Activated T-cell treated with anti-CD3 and anti-CD28 coated beads, Interleukin-2, amount 50 U/mL, for 72 hours (primary cell): Measurements from ENCODE around the gene SPOUT1. TPM values are rescaled to one million over a fixed set of nuclear protein-coding genes. Genes with fewer than 3 reads are reported as not detected.
"Not testable (repeated sequence)": the region's sequence is repeated elsewhere in the genome, so short reads cannot be mapped to it uniquely, and the experiment has no call there.

Experiments used
- ATAC-seq, 2 donors: fragments of 150-1000 bp; cut with Tn5 transposase; replicated peaks in 1 of 2; 2 replicates each; pipeline ENCODE4 v1.10.0; 2021; ENCODE audit warnings: moderate library complexity in 2 of 2, mild to moderate bottlenecking in 1 of 2
- DNase-seq, 2 donors: peaks; one replicate each; pipeline ENCODE4 v3.0.0; 2021 to 2022; ENCODE audit warnings: mixed read lengths in 1 of 2
- H3K27ac Mint-ChIP-seq: one replicate; pipeline ENCODE4 v1.8.0; 2022; ENCODE audit warnings: mild to moderate bottlenecking, moderate library complexity, mixed read lengths
- H3K27me3 Mint-ChIP-seq: one replicate; pipeline ENCODE4 v1.8.0; 2022; ENCODE audit warnings: low read depth, mixed read lengths
- H3K36me3 Mint-ChIP-seq, 2 donors: one replicate each; pipeline ENCODE4 v1.8.0; 2022; ENCODE audit warnings: mixed read lengths in 2 of 2, mild to moderate bottlenecking in 1 of 2; ENCODE audit not compliant: insufficient read depth in 2 of 2
- H3K4me1 Mint-ChIP-seq: one replicate; pipeline ENCODE4 v1.8.0; 2022; ENCODE audit warnings: low read depth, mixed read lengths
- H3K4me3 Mint-ChIP-seq, 2 donors: one replicate each; pipeline ENCODE4 v1.8.0; 2022; ENCODE audit warnings: mild to moderate bottlenecking in 2 of 2, mixed read lengths in 2 of 2, moderate library complexity in 2 of 2
- H3K9me3 Mint-ChIP-seq, 2 donors: one replicate each; pipeline ENCODE4 v1.8.0; 2022; ENCODE audit warnings: mixed read lengths in 2 of 2
- total RNA-seq, 2 donors: library from RNA; stranded (reverse); gene quantifications; one replicate each; pipeline ENCODE4 v1.2.3, GENCODE V29; 2022

The SPOUT1 gene
- total RNA-seq, 2 donors from 2014 or later, result 64.8 to 69.1 TPM

DNA sequence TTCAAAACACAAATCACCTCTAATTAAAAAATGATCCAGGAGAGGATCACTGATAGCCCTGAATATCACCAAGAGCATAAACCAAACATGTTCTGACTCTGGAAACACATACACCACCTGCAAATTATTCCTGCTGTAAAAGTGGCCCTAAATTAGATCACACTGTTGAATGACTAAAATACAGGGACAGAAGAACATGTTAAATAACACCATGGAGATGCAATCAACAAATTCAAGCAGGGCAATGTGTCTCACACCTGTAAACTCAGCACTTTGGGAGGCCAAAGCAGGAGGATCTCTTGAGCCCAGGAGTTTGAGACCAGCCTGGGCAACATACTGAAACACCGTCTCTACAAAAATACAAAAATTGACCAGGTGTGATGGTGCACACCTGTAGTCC is 18.2 kb upstream of the SPOUT1 start:
- Mint-ChIP-seq H3K9me3 (peaks cover 6% of the 10 kb centered on the region in 2 donors), H3K27me3 (no peaks in the 10 kb centered on the region), H3K4me3 (no peak overlapping the region), H3K4me1 (no peaks in the 10 kb centered on the region), H3K27ac (no peak overlapping the region), H3K36me3 (peaks cover 5 to 14% of the 10 kb centered on the region in 2 donors)
- DNase-seq (no peak), ATAC-seq (no peak)

DNA sequence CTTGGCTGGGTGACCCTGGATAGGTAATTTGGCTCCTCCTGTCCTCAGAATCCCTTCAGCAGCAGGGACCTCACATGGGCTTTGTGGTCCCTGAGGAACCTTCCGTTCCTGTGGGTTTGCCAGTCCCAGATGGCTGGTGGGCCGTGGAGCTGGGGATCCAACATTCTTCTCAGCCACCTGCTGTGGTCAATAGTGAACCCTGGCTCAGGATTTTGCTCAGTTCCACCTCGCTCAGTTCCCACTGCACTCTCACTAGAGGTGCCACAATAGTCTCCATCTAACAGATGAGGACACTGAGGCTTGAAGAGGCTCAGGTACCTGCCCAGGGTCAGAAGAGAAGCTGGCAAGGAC is 17.1 kb upstream of the SPOUT1 start:
- Mint-ChIP-seq H3K4me1 (no peaks in the 10 kb centered on the region), H3K27me3 (no peaks in the 10 kb centered on the region), H3K9me3 (peaks cover 6% of the 10 kb centered on the region in 2 donors), H3K36me3 (peaks cover 5 to 14% of the 10 kb centered on the region in 2 donors), H3K4me3 (no peak overlapping the region), H3K27ac (no peak overlapping the region)
- ATAC-seq, result no peak
- no peak for DNase-seq

DNA sequence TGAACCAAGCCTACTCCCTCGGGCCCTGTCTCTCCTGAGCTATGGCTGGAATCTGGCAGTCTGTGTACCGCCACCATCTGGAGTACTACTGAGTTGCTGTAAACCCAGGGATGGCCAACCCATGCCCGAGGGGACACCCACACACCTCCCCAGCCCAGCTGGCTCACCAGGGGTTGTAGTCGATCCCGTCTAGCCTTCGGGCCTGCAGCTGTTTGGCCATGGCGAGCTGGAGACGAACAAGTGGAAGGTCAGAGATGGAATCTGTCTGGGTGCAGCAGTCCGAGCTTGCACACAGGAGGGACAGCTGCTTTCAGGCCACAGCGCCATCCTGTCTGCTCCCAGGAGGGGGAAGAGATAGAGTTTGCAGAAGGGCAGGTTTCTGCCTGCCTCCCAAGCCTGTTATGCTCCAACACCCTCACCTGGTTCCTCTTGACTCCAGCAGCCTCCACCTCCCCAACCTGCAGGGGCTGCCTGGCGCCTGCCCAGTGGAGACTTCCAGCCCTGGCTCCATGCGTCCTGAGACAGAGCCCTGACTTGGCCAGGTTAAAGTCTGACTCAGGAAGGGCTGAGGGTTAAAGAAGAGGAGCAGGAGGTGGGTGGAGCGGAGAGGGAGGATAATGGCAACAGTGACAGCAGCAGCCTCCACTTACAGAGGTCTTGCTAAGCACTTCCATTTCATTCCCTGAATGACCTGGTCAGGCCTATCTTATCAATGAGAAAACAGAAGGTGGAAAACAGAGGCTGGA is 15.8 kb upstream of the SPOUT1 start:
- DNase-seq (no peak), ATAC-seq (no peak)
- H3K36me3 Mint-ChIP-seq, result peaks cover 2 to 6% of the 10 kb centered on the region in 2 donors
- no peak overlapping the region for H3K27ac Mint-ChIP-seq
- no peak overlapping the region for H3K4me3 Mint-ChIP-seq
- no peaks in the 10 kb centered on the region for H3K4me1 Mint-ChIP-seq
- no peaks in the 10 kb centered on the region for H3K27me3 Mint-ChIP-seq
- no peaks in the 10 kb centered on the region for H3K9me3 Mint-ChIP-seq

DNA sequence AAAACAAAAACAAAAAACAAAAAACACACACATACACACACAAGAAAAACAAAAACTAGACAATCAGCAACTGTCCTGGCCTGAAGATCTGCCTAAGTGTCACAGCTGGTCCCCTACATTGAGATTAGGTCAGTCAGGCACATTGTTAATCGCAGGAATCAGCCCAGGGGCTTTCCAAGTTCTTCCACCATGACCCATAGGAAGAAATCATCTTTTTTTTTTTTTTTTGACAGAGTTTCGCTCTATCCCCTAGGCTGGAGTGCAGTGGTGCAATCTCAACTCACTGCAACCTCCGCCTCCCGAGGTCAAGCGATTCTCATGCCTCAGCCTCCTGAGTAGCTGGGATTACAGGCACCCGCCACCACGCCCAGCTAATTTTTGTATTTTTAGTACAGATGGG is 13.6 kb upstream of the SPOUT1 start:
- ATAC-seq, H3K36me3 Mint-ChIP-seq, H3K4me3 Mint-ChIP-seq, DNase-seq, H3K27me3 Mint-ChIP-seq, H3K4me1 Mint-ChIP-seq, H3K9me3 Mint-ChIP-seq, H3K27ac Mint-ChIP-seq: not testable (repeated sequence)

DNA sequence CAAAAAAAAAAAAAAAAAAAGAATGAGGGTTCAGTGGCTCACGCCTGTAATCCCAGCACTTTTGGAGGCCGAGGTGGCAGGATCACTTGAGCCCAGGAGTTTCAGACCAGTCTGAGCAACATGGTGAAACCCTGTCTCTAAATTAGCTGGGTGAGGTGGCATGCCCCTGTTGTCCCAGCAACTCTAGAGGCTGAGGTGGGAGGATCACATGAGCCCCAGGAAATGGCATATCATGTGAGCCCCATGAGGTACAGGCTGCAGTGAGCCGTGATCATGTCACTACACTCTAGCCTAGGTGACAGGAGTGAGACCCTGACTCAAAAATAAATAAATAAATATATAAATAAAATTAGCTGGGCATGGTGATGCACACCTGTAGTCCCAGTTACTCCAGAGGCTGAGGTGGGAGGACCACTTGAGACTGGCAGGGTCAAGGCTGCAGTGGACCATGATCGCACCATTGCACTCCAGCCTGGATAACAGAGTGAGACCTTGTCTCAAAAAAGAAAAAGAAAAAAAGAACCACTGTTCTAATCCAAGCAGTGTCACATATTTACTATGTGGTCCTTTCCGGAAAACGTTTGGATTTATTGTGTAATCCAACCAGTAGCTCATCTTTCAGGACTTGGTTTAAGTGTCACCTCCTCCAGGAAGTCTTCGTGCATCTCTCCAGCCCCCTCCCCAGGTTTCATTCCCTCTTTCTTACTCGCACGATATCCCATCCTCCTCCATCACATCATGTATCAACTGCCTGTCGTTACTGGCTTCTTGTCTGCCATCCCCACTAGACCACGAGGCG is 12.3 kb upstream of the SPOUT1 start:
- no peaks in the 10 kb centered on the region for H3K27me3 Mint-ChIP-seq
- no peaks in the 10 kb centered on the region for H3K4me1 Mint-ChIP-seq
- ATAC-seq (no peak), DNase-seq (no peak)
- no peak overlapping the region for H3K4me3 Mint-ChIP-seq
- no peaks in the 10 kb centered on the region for H3K36me3 Mint-ChIP-seq
- H3K27ac Mint-ChIP-seq, result no peak overlapping the region
- no peaks in the 10 kb centered on the region for H3K9me3 Mint-ChIP-seq

DNA sequence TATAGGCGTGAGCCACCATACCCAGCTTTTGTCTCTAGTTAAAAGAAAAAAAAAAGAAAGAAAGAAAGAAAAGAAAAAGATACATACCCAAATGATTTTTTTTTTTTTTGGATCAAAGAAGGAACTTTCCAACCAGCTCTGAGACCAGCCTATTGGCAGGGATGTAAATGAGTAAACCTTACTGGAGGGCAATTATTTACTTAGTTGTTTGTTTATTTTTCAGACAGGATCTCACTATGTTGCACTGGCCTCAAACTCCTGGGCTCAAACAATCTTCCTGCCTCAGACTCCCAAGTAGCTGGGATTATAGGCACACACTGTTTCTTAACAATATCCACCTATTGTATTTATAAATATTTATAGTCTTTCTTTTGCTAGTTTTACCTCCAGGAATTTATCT is 10.9 kb upstream of the SPOUT1 start:
- H3K4me1 Mint-ChIP-seq, result no peaks in the 10 kb centered on the region
- H3K27me3 Mint-ChIP-seq, result no peaks in the 10 kb centered on the region
- H3K27ac Mint-ChIP-seq, result no peak overlapping the region
- H3K36me3 Mint-ChIP-seq, result peaks cover 0 to 2% of the 10 kb centered on the region in 2 donors
- no peak for DNase-seq
- no peaks in the 10 kb centered on the region for H3K9me3 Mint-ChIP-seq
- no peak overlapping the region for H3K4me3 Mint-ChIP-seq
- ATAC-seq, result no peak

DNA sequence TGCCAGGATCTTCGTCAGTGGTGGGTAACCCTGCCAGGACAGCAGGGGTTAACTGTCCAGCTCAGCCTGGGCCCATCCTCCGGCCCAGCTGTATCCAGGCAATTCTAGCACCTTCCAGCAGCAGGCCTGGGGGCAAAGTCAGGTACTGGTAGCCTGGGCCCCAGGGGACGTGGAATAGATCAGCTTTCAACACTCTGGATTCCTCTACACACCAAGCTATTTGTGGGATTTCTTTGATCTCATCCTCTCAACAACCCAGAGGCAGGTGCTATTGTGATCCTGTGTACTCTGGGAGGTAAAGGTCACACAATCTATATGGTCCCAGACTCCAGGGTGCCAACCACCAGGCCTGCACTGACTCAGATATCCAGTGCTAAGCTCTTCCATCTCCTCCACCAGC is 8.7 kb upstream of the SPOUT1 start:
- Mint-ChIP-seq H3K27ac (no peak overlapping the region), H3K9me3 (no peaks in the 10 kb centered on the region), H3K4me1 (no peaks in the 10 kb centered on the region), H3K36me3 (peaks cover 0 to 4% of the 10 kb centered on the region in 2 donors), H3K4me3 (no peak overlapping the region), H3K27me3 (no peaks in the 10 kb centered on the region)
- ATAC-seq (no peak), DNase-seq (no peak)

DNA sequence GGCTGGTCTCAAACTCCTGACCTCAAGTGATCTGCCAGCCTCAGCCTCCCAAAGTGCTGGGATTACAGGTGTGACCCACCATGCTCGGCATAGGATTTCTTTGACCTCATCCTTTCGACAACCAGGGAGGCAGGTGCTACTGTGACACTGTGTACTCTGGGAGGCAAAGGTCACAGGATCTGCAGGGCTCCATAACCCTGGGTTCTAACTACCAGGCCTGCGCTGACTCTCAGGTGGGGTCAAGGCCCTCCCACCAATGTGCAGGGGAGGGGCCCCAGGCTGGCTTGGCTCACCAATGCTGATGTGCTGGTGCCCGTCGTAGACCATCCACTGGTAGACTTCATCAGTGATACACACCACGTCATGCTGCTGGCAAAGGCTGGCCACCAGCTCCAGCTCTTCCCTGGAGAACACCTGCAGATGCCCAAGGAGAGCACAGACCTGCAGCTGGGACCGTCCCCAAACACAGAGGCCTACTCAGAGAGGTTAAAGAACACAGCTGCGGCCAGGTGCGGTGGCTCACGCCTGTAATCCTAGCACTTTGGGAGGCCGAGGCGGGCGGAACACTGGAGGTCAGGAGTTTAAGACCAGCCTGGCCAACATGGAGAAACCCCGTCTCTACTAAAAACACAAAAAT is 7.0 kb upstream of the SPOUT1 start:
- no peak overlapping the region for H3K4me3 Mint-ChIP-seq
- ATAC-seq, result no peak
- no peaks in the 10 kb centered on the region for H3K4me1 Mint-ChIP-seq
- H3K27me3 Mint-ChIP-seq, result no peaks in the 10 kb centered on the region
- no peak for DNase-seq
- no peak overlapping the region for H3K27ac Mint-ChIP-seq
- H3K36me3 Mint-ChIP-seq, result peaks cover 0 to 4% of the 10 kb centered on the region in 2 donors
- no peaks in the 10 kb centered on the region for H3K9me3 Mint-ChIP-seq

DNA sequence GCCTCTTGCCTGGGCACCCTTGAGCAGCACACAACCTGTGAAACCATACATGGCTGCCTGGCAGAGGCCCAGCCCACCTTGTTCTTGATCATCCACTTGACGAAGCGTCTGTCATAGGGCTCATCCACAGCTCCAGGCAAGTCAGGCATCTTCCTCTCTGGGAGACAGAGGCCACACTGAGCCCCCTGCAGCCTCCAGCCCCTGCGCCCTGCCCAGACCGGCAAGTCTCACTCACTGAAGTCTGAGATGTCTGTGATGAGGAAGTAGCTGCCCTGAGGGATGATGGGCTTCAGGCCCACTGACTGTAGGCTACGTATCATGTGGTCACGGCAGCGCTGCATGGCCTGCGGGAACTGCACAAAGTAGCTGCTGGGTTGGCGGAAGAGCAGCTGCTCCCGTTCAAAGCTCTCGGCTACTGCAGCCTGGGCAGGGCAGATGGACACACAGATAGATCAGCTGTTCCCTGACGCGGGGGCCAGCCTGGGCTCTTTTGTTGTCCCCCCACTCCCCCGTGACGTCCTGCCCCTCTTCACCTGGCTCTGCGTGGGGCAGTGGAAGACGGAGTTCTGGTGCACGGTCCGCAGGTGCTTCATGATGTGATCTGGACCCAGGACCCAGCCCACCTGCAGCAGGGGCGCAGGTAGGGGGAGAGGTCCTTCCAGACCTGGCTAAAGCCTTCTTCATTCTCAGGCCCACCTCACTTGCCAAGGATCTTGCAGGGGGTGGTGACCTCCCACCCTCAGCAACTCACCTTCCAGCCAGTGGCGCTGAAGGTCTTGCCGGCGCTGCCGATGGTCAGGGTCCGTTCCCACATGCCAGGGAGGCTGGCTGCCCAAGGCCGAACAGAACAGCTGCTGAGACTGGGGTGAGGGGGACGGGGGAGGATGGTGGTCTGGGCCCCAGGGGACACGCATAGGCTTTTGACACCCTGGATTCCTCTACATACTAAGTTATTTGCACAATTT is 5.9 kb upstream of the SPOUT1 start:
- H3K27ac Mint-ChIP-seq, result no peak overlapping the region
- H3K4me3 Mint-ChIP-seq, result no peak overlapping the region
- no peaks in the 10 kb centered on the region for H3K9me3 Mint-ChIP-seq
- H3K36me3 Mint-ChIP-seq, result peaks cover 0 to 4% of the 10 kb centered on the region in 2 donors
- DNase-seq, result no peak
- H3K4me1 Mint-ChIP-seq, result no peaks in the 10 kb centered on the region
- ATAC-seq, result no peak
- no peaks in the 10 kb centered on the region for H3K27me3 Mint-ChIP-seq

DNA sequence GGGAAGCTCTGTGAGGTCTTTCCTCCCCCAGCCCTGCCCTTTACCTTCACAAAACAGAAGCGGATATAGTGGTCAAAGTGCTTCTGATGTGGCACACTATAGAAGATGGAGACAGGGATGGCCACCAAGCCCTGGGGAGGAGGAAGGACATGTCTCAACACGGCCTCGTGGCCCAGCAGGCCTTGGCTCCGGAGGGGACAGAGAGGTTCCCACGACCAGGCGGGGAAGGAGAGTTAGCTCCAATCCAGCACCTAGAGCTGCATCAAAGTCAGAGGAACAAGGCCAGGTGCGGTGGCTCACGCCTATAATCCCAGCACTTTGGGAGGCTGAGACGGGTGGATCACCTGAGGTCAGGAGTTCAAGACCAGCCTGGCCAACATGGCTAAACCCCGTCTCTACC is 4.1 kb upstream of the SPOUT1 start:
- DNase-seq (no peak), ATAC-seq (no peak)
- no peak overlapping the region for H3K4me3 Mint-ChIP-seq
- H3K9me3 Mint-ChIP-seq, result no peaks in the 10 kb centered on the region
- peaks cover 10% of the 10 kb centered on the region for H3K4me1 Mint-ChIP-seq
- no peaks in the 10 kb centered on the region for H3K27me3 Mint-ChIP-seq
- H3K27ac Mint-ChIP-seq, result no peak overlapping the region
- H3K36me3 Mint-ChIP-seq, result peaks cover 0 to 6% of the 10 kb centered on the region in 2 donors

DNA sequence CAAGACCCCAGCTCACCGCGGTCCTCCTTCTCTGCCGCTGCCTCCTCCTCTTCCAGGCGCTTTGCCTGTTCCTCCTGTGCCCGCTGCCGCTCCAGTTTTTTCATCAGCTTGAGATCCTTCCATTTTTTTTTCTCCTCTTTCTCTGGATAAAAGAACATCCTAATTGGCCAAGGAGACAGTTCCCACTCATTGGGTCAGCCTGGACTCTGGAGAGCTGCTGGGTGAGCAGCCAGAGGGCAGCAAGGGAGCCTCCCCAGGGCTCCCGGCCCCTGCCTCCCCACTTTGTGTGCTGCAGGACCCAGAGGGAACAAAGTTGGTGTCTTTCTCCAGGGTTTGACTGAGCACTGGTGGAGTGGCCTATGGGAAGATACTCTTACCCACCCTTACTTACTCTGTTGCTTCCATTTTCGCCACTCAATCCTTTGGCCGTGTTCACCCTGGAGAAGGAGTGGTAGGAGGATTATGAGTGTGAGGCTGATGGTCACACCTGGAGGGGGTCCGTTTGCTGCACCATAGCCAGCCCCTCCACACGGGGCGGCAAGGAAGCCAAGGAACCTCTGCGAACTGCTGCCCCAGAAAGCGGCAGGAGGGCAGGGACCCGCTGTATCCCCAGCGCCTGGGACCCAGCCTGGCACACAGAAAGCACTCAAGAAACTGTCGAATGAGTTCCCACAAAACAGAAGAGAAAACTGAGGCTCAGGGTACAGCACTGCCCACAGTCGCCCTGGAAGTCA is 708 bp downstream of the SPOUT1 start:
- Mint-ChIP-seq H3K4me1 (peaks cover 22% of the 10 kb centered on the region), H3K4me3 (peak overlapping the region; percentile 92 to 93), H3K36me3 (peaks cover 0 to 14% of the 10 kb centered on the region in 2 donors), H3K27ac (peak overlapping the region; percentile 91), H3K9me3 (no peaks in the 10 kb centered on the region), H3K27me3 (no peaks in the 10 kb centered on the region)
- no peak for DNase-seq
- ATAC-seq, result no peak

DNA sequence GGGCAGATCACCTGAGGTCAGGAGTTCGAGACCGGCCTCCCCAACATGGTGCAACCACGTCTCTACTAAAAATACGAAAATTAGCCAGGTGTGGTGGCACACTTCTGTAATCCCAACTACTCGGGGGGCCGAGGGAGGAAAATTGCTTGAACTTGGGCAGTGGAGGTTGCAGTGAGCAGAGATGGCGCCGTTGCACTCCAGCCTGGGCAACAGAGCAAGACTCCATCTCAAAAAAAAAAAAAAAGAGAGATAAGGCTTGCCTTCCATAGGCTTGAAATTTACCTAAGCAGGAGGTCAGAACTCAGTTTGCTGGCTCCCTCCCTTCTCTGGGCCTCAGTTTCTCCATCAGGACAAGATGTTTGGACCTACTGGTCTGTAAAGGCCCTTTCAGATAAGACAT is 1.3 kb downstream of the SPOUT1 start:
- no peak for DNase-seq
- peaks cover 0 to 14% of the 10 kb centered on the region in 2 donors for H3K36me3 Mint-ChIP-seq

More for the DNA sequence above, 1.3 kb downstream of the SPOUT1 start:
- Mint-ChIP-seq H3K4me1 (peaks cover 22% of the 10 kb centered on the region), H3K9me3 (no peaks in the 10 kb centered on the region), H3K27me3 (no peaks in the 10 kb centered on the region), H3K4me3 (peak overlapping the region; percentile 92 to 93), H3K27ac (peak overlapping the region; percentile 84)
- ATAC-seq, result no peak
